Globus pallidus (tissue), 1 donor: ENCODE results near the gene ATG2B.
A peak's percentile ranks its signal among the peaks of the same experiment; 100 is the strongest.

ENCODE experiments used
- DNase-seq: peaks from one replicate; pipeline ENCODE4 v3.0.0-alpha.2; 2015; ENCODE audit warnings: low spot score

Gene ATG2B, protein sequence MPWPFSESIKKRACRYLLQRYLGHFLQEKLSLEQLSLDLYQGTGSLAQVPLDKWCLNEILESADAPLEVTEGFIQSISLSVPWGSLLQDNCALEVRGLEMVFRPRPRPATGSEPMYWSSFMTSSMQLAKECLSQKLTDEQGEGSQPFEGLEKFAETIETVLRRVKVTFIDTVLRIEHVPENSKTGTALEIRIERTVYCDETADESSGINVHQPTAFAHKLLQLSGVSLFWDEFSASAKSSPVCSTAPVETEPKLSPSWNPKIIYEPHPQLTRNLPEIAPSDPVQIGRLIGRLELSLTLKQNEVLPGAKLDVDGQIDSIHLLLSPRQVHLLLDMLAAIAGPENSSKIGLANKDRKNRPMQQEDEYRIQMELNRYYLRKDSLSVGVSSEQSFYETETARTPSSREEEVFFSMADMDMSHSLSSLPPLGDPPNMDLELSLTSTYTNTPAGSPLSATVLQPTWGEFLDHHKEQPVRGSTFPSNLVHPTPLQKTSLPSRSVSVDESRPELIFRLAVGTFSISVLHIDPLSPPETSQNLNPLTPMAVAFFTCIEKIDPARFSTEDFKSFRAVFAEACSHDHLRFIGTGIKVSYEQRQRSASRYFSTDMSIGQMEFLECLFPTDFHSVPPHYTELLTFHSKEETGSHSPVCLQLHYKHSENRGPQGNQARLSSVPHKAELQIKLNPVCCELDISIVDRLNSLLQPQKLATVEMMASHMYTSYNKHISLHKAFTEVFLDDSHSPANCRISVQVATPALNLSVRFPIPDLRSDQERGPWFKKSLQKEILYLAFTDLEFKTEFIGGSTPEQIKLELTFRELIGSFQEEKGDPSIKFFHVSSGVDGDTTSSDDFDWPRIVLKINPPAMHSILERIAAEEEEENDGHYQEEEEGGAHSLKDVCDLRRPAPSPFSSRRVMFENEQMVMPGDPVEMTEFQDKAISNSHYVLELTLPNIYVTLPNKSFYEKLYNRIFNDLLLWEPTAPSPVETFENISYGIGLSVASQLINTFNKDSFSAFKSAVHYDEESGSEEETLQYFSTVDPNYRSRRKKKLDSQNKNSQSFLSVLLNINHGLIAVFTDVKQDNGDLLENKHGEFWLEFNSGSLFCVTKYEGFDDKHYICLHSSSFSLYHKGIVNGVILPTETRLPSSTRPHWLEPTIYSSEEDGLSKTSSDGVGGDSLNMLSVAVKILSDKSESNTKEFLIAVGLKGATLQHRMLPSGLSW (N-terminal part only)

DNA sequence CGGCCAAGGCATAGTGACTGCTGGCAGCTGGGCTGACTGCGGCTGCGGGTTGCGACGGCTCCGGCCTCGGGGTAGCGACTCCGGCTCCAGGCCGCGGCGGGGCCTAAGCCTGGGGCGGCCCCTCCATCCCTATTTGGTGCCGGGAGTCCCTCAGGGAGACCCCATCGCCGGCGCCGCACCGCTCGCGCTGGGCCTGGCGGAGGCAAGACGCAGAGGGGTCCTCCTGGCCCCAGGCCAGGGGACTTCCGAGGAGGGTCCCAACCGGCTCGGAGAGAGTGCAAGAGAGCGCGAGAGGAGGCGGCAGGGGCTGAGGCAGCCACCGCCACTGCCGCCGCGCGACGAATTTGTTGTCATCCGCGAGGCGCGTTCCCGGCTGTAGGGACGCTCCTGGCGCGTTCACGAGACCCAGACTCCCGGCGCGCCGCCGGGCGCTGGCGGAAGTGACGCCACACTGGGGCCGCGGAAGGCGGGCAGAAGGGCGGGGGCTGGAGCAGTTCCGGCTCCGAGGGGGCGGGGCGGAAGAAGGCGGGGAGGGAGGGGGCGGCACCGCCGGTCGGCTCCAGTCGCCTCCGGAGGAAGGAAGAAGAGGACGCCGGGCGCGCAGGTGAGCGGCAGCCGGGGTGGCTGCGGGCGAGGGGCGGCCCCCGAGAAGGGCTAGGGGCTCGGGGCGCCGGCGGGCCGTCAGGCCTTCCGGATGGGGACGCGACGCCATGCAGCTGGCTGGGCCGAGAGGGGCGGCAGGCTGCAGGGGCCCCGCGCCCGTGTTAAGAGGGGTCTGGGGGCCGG lies at the start of gene ATG2B, which contains the start of gene GSKIP:
Gene ATG2B, minus strand, starts transcription at position 377 of the 786 bp plus-strand sequence. Its CDS starts 365 bp downstream, at position 12.
Gene GSKIP, plus strand, starts transcription at position 562 of the 786 bp plus-strand sequence. CDS start 18,722 bp downstream, outside the sequence.
- DNase-seq: peak; percentile 92

DNA sequence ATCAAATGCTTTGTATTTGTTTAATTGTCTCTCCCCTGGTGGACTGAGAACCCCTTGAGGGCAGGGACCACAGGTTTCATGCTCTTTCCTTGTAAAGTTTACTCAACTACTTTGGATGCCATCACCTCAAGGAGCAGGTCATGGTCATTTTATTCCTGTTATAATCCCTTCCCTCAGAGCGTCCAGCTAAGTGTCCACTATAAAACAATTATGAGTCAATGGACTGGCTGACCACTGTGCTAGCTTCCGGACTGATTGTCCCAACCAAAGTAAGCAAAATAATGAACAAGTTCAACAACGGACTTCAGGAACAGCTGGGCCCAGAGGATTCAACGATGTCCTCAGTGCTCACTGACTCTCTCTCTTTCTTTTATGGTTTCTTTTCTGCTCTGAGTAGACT lies 47.0 kb upstream of the ATG2B start:
- DNase-seq: no peak

DNA sequence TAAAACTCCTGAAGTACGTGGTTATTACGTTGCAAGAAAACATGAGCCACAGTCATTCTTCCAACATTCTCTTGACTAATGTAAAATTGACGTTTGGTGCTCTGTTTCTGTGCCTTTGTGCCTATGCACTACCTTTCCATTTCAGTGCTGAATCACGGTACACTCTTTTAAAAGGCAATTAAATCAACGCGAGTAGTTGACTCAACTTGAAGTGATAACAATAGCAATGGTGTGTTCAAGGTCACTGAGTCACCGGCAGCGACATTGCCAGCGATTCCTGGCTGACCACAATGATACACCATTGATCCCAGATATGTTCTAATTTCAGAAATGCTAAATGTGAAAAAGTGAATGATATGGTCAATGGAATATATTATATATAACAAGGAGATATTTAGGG lies 46.6 kb upstream of the ATG2B start:
- DNase-seq: no peak

DNA sequence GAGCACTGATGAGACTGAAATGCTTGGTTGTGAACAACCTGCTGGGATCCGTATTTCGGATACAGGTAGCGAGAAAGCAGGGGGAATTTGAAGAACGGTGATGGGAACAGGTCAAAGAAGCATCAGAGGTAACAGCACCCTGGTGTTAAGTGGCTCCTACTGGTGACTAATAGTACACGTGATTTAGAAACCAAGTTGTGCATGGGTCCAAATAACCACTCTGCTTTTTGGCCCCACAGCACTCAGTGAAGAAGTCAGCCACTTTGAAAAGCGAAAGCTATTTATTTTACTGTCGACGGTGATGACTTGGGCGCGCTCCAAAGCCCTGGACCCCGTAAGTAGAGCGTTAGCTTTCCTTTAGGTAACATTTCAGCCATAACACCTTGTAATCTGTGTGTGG lies 45.5 kb upstream of the ATG2B start:
- DNase-seq: no peak

DNA sequence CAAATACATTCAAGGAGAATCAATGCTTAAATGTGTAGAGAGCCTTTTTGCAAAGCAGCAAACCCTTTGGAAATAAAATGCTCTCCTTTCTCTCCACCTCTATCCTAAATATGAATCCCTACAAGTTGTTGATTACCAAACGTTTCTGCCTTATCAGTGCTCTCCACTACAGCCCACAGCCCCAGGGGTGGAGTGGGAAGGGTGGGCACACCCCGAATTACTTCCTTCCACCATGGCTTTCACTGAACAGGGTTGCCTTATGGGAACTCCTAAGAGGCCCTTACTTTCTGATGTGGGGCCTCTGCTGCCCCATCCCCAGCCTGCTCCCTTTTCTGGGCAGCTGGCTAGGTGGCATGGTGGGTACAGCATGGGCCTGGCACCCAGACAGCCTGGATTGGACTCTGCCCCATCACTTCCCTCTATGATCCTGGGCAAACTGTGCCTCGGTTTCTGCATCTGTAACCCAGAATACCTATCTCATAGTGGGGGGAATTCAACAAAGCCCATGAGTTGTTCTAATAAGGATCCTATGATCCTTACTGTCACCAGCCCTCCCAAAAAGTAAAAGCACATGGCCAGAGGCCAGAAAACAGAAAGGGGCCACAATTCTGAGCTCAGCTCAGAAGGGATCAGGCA lies 44.9 kb upstream of the ATG2B start:
- DNase-seq: no peak

DNA sequence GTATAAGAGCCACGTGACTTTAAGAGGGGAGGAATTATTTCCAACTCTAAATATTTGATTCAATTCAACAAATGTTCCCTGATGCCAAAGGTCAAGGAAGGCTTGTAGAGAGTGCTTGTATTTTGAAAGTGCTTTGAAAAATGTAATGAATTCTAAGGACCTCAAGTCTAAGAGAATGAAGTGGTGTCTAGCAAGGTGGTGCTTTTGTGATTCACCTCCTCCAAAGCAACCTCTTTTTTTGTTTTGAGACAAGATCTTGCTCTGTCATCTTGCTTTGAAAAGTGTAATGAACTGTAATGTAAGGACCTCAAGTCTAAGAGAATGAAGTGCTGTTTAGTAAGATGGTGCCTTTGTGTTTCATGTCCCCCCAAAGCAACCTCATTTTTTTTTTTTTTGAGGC lies 42.5 kb upstream of the ATG2B start:
- no peak for DNase-seq

DNA sequence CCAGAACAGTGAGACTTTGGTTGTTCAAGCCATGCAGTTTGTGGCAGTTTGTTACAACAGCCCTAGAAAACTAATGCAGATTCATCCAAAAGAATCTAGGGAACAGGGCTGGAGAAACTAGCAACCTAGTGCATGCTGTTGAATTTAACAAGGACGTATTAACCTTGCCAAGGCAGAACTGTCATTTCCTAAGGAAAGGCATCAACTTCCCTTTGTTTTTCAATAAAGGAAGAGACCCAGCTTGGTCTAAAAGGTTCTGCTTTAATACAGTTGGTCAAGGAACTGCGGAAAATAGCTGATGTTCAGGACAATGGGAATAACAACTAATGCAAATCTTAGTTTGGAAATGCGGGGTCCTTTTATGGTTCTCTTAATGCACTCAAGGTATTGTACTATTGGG lies 40.3 kb upstream of the ATG2B start:
- no peak for DNase-seq

DNA sequence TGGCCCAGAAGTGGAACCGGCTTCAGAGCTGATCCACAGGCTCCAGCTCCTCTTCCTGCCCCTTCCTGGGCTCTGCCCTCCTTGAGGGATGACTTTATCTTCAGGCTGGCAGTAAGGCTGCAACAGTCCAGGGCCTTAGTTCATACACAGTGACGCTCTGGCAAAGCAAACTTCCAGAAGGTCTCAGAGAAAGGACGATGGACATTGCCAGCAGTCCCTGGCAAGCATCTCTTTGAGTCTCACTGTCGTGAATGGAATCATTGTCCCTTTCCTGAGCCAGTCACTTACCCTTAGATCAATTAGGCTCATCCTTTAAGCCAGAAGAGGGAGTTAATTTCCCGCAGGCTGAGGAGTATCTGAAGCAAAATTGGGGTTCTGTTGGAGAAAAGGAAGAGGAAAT lies 37.4 kb upstream of the ATG2B start:
- DNase-seq: peak; percentile 93

DNA sequence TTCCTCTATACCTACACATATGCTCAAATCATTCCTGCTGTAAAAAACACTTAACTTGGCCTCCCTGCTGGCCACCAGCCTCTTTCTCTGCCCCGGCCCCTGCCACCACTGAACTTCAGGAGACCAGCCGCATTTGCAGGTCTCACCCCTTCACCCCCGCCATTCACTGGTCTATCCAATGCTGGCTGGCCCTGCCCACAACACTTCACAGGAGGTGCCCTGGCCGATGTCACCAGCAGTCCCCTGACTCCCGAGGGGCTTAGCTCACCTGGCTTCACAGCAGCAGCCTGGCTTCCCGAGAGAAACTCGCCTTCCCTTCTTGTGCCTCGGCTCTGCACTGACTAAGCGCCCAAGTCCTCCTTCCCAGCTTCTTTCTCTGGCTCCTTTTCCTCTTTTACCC lies 36.3 kb upstream of the ATG2B start:
- no peak for DNase-seq

DNA sequence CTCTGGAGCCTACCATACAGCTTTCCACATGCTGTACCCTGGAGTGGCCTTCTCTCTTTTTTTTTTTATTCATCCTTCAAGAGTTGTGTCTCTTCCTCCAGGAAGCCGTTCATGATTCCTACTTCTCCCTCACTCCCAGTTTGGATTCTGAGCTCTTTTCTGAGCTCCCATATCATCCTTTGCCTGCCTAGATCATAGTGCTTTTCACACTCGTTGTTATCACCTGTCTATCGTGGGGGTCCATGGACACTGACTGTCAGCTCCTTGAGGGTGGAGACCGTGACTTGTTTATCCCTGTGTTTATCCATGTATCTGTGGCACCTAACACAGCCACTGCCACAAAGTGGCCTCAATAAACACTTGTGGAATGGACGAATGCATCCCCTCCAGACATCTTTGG lies 35.8 kb upstream of the ATG2B start:
- DNase-seq: no peak

DNA sequence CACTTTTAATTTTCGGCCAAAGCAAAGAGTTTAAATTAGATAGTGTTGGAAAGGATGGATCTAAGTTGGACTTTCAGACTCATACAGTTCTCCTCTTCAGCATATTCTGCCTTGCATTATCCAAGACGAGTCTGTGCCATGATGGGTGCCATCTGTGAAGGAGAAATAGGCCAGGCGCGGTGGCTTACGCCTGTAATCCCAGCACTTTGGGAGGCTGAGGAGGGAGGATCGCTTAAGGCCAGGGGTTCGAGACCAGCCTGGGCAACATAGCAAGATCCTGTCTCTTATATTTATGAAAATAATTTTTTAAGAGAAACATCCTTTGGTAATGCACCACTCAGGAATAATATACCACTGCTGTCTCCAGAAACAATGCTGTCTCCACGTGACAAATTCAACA lies 35.3 kb upstream of the ATG2B start:
- DNase-seq: no peak

DNA sequence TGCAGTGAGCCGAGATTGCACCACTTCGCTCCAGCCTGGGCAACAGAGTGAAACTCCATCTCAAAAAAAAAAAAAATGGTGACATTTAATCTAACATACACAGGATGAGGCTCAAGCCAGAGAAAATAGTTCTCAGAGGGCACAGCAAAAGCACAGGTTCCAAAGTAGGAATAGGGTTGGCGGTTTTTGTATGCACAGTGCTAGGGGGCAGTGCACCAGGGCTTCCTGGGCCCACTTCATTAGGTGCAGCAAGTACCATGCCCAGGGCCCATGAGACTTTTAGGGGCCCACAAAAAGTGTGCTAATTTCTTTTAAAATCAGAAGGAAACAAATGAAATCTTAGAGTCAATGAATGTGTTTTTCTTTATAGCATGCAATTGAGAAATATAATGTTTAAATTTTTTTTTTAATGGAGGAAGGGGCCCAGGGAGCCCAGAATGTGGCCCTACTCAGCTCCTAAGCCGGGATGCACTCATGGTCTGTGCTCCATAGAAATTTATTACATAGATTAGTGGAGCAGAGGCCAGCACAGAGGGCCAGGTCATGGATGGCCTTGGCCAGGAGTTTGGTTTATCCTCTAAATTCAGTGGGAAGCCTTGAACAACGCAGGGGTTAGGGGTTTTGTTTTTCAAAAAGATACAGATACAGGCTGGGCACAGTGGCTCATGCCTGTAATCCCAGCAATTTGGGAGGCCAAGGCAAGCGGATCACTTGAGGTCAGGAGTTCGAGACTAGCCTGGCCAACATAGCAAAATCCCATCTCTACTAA lies 31.1 kb upstream of the ATG2B start:
- DNase-seq: no peak

DNA sequence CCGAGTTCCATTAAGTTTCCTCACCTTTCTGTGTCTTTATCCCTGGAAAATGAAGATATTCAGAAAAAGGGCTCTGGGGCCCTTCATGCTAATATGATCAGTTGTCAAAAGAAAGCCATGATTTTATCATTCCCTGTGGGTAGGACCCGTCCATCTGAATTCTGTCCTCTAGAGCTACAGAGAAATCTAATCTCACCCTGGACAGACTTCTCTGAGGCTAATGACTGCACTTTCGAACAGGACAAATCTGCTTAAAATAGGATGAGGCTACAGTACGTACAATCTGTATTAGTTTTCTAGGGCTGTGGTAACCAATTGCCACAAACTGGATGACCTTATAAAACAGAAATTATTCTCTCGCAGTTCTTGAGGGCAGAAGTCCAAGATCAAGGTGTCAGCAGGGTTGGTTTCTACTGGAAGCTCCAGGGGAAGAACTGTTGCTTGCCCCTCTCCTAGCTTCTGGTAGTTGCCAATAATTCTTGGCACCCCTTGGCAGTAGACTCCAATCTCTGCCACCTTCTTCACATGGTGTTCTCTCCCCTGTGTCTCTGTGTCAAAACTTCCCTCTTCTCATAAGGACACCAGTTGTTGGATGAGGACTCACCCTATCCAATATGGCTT lies 30.0 kb upstream of the ATG2B start:
- no peak for DNase-seq

DNA sequence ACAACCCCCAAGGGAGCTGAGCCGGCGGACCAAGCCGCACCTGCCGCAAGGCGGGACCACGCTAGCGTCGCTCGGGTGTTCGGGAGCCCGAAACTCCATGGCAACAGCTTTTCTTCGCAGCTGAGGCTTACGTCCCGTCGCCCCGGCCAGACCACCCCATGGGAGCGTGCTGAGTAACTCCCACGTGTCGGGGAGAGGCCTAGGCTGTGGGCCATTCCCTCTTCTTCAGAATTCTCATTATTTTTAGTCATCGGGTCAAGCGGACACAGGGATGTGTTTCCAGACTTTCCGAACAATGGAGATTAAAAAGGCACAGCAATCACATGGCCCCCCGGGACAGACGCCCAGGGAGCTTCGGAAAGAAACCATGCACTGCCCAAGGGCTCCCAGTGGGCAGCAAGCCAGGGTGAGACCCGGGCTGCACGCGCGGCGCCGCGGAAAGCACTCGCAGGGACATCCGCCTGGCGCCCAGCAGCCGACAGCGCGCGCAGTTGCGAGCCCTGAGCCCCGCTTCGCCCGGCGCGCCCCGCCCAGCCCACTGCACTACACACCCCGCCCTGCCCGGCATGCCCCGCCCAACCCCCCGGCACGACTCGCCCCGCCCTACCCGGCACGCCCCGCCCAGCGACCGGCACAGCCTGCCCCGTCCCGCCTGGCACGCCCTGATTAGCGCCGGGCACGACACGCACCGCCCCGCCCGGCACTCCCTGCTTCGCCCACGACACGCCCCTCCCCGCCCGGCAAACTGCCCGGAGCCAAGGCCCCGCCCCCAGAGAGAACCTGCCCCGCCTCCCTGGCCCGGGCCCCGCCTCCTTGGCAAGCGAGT lies 28.4 kb upstream of the ATG2B start:
- DNase-seq: peak; percentile 96

DNA sequence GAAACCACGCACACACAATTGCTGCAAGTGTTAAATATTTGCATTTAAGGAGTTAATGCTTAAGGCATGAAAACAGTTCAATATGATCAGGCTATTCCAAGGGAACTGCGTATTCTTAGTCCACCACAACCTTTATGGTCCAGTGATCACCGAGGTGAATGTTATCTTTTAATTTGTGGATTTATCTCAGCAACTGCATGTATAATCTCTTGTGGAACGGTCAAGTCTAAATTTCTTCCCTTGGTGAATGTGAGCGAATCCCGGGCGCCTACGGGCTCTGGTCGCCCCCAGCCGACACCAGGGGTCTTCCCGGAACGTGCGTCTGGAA lies 27.8 kb upstream of the ATG2B start:
- DNase-seq: peak; percentile 16

DNA sequence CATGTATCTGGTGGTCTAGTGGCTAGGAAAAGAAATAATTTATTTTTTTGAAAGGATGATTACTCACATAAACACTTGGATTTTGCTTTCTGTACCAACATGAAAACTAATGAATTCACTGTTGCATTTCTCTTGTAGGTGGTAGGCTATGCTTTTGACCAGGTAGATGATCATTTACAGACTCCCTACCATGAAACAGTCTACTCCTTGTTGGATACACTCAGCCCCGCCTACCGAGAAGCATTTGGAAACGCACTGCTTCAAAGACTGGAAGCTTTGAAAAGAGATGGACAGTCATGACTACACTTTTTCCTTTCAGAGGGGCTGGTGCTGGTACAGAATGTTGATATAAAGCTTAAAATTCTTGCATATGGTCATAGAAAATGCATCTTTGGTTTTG lies 22.2 kb upstream of the ATG2B start:
- DNase-seq: no peak

DNA sequence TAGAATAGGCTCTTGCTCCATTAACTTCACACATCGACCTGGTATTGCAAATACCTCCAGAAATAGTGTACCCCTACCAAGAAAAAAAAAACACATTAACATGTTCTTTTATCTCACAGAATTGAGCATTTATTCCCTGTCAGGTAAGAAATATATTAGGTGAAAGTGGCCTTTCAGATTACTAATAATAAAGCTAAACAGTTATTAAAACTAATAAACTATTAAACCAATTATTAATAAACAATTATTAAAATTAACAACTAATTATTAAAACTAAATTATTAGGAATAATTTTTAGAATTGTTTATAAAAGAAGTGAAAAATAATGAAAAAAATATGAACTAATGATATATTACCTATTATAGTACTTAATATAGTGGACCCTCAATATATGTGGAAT lies 21.6 kb upstream of the ATG2B start:
- DNase-seq: no peak

DNA sequence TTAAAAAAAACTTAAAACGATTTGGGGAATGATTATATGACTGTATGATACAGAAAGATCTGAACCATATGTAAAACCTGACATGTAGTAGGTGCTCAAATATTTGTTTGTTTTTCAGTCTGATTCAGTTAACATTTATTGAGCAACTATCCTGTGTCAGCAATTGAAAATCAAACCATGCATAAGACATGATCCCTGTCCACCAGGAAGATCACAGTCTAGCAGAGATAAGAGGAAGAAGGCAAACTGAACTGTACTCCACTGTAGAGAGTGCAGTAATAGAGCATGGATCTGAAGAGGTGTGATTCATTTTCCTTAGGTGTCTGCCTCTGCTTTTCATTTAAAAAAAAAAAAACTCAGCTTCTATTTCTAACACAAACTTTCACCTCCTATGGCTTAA lies 20.9 kb upstream of the ATG2B start:
- DNase-seq: no peak

DNA sequence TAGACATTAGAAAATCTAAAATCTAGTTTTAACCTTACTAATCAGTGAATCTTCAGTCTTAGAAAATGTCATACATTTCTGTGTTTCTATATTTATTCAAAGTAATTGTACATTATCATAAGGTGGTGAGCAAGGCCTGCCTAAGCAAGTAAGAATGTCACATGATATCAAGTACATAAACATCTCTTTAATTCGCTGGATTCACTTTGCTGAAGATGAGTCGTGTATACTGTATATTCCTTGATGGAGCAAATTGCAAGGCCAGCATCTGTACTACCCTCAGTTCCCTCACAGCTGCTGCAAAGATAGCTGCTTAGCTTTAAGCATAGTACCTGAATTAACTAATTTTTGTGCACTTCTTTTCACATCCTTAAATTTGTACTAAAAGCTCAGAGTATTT lies 20.3 kb upstream of the ATG2B start:
- DNase-seq: no peak
